Measurements from ENCODE around the gene ACTR3.

Gene ACTR3

DNA sequence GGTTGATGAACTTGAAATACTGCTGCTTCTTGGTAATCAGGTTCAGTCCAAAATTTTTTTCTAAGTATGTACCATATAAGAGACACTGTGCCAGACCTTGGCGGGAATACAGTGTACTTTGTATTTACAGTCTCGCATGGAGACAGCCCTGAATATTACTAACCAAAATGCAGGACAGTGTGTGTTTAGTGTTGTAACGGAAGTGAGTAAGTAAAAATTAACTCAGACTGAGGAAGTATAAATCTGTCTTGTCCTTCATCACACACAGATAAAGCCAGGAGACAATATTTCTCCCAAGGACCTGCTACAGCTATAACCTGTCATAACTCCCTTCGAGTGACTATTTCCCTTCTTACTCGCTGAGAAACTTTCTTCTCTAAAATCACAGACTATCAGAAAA is 76.9 kb downstream of the ACTR3 start:
- no peak overlapping the region for H3K9ac ChIP-seq (ENCODE audit: low read depth, low read length, poor library complexity, severe bottlenecking)
- no peaks in the 10 kb centered on the region for H3K4me1 ChIP-seq (ENCODE audit: insufficient read depth, low read length, poor library complexity, severe bottlenecking)
- no peak overlapping the region for H3K4me3 ChIP-seq (ENCODE audit: low read length, poor library complexity, severe bottlenecking)
- no peaks in the 10 kb centered on the region for H3K27me3 ChIP-seq (ENCODE audit: insufficient read depth, low read length, poor library complexity, severe bottlenecking)
- TF ChIP-seq EZH2phosphoT487 (IDR thresholded peaks at IDR 0.05; ENCODE audit: borderline replicate concordance) = no peak
- no peaks in the 10 kb centered on the region for H4K20me1 ChIP-seq (ENCODE audit: insufficient read depth, low read length, poor library complexity, severe bottlenecking)
- H3F3A ChIP-seq (ENCODE audit: low read depth) = no peaks in the 10 kb centered on the region
- H3K9me2 ChIP-seq (replicated peaks; ENCODE audit: low read depth, low read length) = no peaks in the 10 kb centered on the region
- no peaks in the 10 kb centered on the region for H3K9me3 ChIP-seq (ENCODE audit: insufficient read depth, low read depth, low read length)
- peaks cover 7% of the 10 kb centered on the region; the same call in 1 of the 2 replicates for H3K36me3 ChIP-seq (ENCODE audit: insufficient read depth, low read length)
- no peak overlapping the region for H3K4me2 ChIP-seq (ENCODE audit: low read depth, low read length, poor library complexity, severe bottlenecking)
- H2AFZ ChIP-seq (ENCODE audit: low read length) = no peak overlapping the region
- H3K79me2 ChIP-seq (ENCODE audit: insufficient read depth, low read length) = no peaks in the 10 kb centered on the region

DNA sequence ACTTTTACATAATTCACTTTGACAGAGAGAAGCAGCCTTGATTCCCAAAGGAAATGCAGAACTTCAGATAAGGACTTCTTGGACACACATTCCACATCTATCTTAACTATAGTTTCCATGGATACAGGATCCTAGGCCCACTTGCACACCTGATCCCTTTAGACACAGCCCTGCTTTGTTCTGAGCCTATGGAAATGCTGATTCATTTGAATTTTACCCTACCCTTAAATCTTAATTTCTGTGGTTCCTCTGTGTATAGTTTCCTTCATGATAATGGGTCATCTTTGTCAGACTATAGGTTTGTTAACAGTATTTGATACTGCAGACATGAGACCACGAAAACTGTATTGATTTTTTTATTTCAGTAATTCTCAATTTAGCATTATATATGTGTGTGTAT is 77.4 kb downstream of the ACTR3 start:
- Histone ChIP-seq H3K36me3 (ENCODE audit: insufficient read depth, low read length) (peaks cover 7% of the 10 kb centered on the region; the same call in 1 of the 2 replicates), H3K4me1 (ENCODE audit: insufficient read depth, low read length, poor library complexity, severe bottlenecking) (no peaks in the 10 kb centered on the region), H3F3A (ENCODE audit: low read depth) (no peaks in the 10 kb centered on the region), H3K27me3 (ENCODE audit: insufficient read depth, low read length, poor library complexity, severe bottlenecking) (no peaks in the 10 kb centered on the region), H2AFZ (ENCODE audit: low read length) (no peak overlapping the region), H3K4me2 (ENCODE audit: low read depth, low read length, poor library complexity, severe bottlenecking) (no peak overlapping the region), H3K4me3 (ENCODE audit: low read length, poor library complexity, severe bottlenecking) (no peak overlapping the region), H4K20me1 (ENCODE audit: insufficient read depth, low read length, poor library complexity, severe bottlenecking) (no peaks in the 10 kb centered on the region), H3K9me3 (ENCODE audit: insufficient read depth, low read depth, low read length) (no peaks in the 10 kb centered on the region), H3K9ac (ENCODE audit: low read depth, low read length, poor library complexity, severe bottlenecking) (no peak overlapping the region), H3K79me2 (ENCODE audit: insufficient read depth, low read length) (no peaks in the 10 kb centered on the region), H3K9me2 (replicated peaks; ENCODE audit: low read depth, low read length) (no peaks in the 10 kb centered on the region)
- TF ChIP-seq, protein P1, sequence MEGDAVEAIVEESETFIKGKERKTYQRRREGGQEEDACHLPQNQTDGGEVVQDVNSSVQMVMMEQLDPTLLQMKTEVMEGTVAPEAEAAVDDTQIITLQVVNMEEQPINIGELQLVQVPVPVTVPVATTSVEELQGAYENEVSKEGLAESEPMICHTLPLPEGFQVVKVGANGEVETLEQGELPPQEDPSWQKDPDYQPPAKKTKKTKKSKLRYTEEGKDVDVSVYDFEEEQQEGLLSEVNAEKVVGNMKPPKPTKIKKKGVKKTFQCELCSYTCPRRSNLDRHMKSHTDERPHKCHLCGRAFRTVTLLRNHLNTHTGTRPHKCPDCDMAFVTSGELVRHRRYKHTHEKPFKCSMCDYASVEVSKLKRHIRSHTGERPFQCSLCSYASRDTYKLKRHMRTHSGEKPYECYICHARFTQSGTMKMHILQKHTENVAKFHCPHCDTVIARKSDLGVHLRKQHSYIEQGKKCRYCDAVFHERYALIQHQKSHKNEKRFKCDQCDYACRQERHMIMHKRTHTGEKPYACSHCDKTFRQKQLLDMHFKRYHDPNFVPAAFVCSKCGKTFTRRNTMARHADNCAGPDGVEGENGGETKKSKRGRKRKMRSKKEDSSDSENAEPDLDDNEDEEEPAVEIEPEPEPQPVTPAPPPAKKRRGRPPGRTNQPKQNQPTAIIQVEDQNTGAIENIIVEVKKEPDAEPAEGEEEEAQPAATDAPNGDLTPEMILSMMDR (conservative IDR thresholded peaks at IDR 0.05; ENCODE audit: low read length) = no peak
- no peak for TF ChIP-seq EZH2phosphoT487 (IDR thresholded peaks at IDR 0.05; ENCODE audit: borderline replicate concordance)

DNA sequence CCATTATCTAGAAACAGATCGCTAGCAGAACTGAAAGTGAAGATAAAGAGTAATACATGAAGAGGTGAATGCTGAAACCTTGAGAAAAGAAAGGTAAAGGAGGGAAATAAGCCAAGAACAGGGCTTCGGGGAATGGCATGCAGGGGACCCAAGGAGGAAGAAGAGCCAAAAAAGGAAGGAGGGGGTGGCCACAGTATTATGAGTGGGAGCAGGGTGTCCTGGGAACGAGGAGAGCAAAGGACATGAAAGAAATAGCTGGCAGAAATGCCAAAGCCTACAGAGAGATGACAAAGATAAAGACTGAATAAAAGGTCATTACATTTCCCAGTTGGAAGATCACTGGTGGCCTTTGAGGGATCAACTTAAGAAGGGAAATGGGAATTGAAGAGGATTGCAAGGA is 82.9 kb downstream of the ACTR3 start:
- Histone ChIP-seq H3K79me2 (ENCODE audit: insufficient read depth, low read length) (no peaks in the 10 kb centered on the region), H2AFZ (ENCODE audit: low read length) (no peak overlapping the region), H3K4me3 (ENCODE audit: low read length, poor library complexity, severe bottlenecking) (no peak overlapping the region), H3K9me3 (ENCODE audit: insufficient read depth, low read depth, low read length) (no peaks in the 10 kb centered on the region), H4K20me1 (ENCODE audit: insufficient read depth, low read length, poor library complexity, severe bottlenecking) (no peaks in the 10 kb centered on the region), H3K36me3 (ENCODE audit: insufficient read depth, low read length) (no peaks in the 10 kb centered on the region), H3K9ac (ENCODE audit: low read depth, low read length, poor library complexity, severe bottlenecking) (no peak overlapping the region), H3F3A (ENCODE audit: low read depth) (no peaks in the 10 kb centered on the region), H3K9me2 (replicated peaks; ENCODE audit: low read depth, low read length) (no peaks in the 10 kb centered on the region), H3K4me1 (ENCODE audit: insufficient read depth, low read length, poor library complexity, severe bottlenecking) (peaks cover 7% of the 10 kb centered on the region), H3K27me3 (ENCODE audit: insufficient read depth, low read length, poor library complexity, severe bottlenecking) (no peaks in the 10 kb centered on the region), H3K4me2 (ENCODE audit: low read depth, low read length, poor library complexity, severe bottlenecking) (no peak overlapping the region)
- TF ChIP-seq, protein P1 (conservative IDR thresholded peaks at IDR 0.05; ENCODE audit: low read length) = no peak
- no peak for TF ChIP-seq EZH2phosphoT487 (IDR thresholded peaks at IDR 0.05; ENCODE audit: borderline replicate concordance)

DNA sequence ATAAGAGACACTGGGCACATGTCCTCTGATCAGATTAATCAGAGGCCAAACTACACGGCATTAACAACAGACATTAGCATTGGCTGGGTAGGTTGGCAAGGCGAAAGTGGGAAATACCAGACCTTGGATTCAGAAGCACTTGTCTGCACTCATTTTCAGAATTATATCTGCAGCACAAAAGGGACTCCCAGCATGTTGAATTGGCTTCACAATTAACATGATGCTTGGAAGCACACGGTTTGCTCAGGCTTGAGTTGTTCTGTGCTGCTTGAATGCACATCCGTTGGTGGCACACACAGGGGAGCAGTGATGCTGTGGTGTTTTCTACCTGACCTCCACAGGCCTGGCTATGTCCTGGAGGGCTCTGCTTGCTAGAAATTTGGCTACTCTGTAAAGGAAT is 83.9 kb downstream of the ACTR3 start:
- Histone ChIP-seq H3K9ac (ENCODE audit: low read depth, low read length, poor library complexity, severe bottlenecking) (no peak overlapping the region), H3K79me2 (ENCODE audit: insufficient read depth, low read length) (no peaks in the 10 kb centered on the region)

More for the DNA sequence above, 83.9 kb downstream of the ACTR3 start:
- Histone ChIP-seq H3K9me2 (replicated peaks; ENCODE audit: low read depth, low read length) (no peaks in the 10 kb centered on the region), H3K4me2 (ENCODE audit: low read depth, low read length, poor library complexity, severe bottlenecking) (no peak overlapping the region), H4K20me1 (ENCODE audit: insufficient read depth, low read length, poor library complexity, severe bottlenecking) (no peaks in the 10 kb centered on the region), H3K9me3 (ENCODE audit: insufficient read depth, low read depth, low read length) (no peaks in the 10 kb centered on the region), H2AFZ (ENCODE audit: low read length) (no peak overlapping the region), H3K4me3 (ENCODE audit: low read length, poor library complexity, severe bottlenecking) (no peak overlapping the region), H3K27me3 (ENCODE audit: insufficient read depth, low read length, poor library complexity, severe bottlenecking) (no peaks in the 10 kb centered on the region), H3K4me1 (ENCODE audit: insufficient read depth, low read length, poor library complexity, severe bottlenecking) (peaks cover 7% of the 10 kb centered on the region), H3F3A (ENCODE audit: low read depth) (no peaks in the 10 kb centered on the region), H3K36me3 (ENCODE audit: insufficient read depth, low read length) (no peaks in the 10 kb centered on the region)
- no peak for TF ChIP-seq EZH2phosphoT487 (IDR thresholded peaks at IDR 0.05; ENCODE audit: borderline replicate concordance)
- TF ChIP-seq, protein P1 (conservative IDR thresholded peaks at IDR 0.05; ENCODE audit: low read length) = no peak

Data from Loucy (cell line).